ENCODE data around the gene UBE2F.

The UBE2F gene

DNA sequence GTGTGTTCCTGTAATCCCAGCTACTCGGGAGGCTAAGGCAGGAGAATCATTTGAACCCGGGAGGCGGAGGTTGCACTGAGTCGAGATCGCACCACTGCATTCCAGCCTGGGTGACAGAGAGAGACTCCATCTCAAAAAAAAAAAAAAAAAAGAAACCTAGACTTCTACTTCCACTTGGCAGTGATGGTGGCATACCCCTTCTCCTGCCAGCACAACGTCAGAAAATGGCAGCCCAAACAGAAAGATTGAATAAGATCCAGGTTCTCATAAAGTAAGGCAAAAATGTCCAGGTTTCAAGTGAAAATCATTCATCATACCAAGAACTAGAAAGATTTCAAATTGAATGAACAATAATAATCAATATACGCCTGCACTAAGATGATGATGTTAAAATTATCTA is 117.9 kb downstream of the UBE2F start:
- no peaks in the 10 kb centered on the region for H3K4me1 ChIP-seq (ENCODE audit: control insufficient read depth, insufficient read depth, low read length)
- peaks cover 29% of the 10 kb centered on the region for H3K36me3 ChIP-seq (ENCODE audit: control insufficient read depth, insufficient read depth, low read length, severe bottlenecking)
- H3K4me3 ChIP-seq (ENCODE audit: low read length), result no peak overlapping the region
- no peaks in the 10 kb centered on the region for H3K27me3 ChIP-seq (replicated peaks; ENCODE audit: control insufficient read depth, insufficient read depth, low read length)
- DNase-seq (ENCODE audit: low read depth), result no peak
- H3K9me3 ChIP-seq (ENCODE audit: control insufficient read depth, low read length), result peaks cover 3% of the 10 kb centered on the region
- H3K9ac ChIP-seq (ENCODE audit: low read length), result no peak overlapping the region

DNA sequence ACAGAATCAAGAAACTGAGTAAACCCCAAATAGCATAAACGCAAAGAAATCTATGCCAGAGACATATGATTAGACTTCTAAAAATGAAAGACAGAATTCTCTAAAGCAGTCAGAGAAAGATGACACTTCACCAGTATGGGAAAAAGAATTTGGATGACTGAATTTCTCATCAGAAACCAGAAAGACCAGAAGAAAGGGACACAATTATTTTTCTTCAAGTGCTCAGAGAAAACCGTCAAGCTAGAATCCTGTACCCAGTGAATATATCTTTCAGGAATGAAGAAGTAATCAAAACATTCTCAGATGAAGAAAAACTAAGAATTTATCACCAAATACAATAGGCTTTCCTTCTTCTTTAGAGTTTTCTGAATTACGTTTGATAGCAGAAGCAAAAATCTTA is 119.1 kb downstream of the UBE2F start:
- peaks cover 25% of the 10 kb centered on the region for H3K36me3 ChIP-seq (ENCODE audit: control insufficient read depth, insufficient read depth, low read length, severe bottlenecking)
- H3K4me3 ChIP-seq (ENCODE audit: low read length), result no peak overlapping the region
- H3K27me3 ChIP-seq (replicated peaks; ENCODE audit: control insufficient read depth, insufficient read depth, low read length), result no peaks in the 10 kb centered on the region
- H3K9me3 ChIP-seq (ENCODE audit: control insufficient read depth, low read length), result no peaks in the 10 kb centered on the region
- no peak for DNase-seq (ENCODE audit: low read depth)
- H3K4me1 ChIP-seq (ENCODE audit: control insufficient read depth, insufficient read depth, low read length), result no peaks in the 10 kb centered on the region
- no peak overlapping the region for H3K9ac ChIP-seq (ENCODE audit: low read length)

DNA sequence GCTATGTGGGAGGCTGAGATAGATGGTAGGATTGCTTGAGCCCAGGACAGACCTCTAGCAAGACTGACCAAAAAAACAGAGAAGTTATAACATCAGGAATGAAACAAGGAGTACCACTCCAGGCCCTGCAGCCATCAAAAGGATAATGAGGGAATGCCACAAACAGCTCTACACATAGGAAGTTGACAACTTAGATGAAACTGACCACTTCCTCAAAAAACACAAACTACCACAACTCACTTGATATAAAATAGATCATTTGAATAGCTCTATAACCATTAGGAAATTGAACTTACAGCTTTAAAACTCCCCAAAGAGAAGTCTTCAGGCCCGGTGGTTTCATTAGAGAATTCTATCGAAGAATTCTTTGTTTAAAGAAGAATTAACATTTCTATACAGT is 120.4 kb downstream of the UBE2F start:
- no peaks in the 10 kb centered on the region for H3K4me1 ChIP-seq (ENCODE audit: control insufficient read depth, insufficient read depth, low read length)
- peaks cover 17% of the 10 kb centered on the region for H3K36me3 ChIP-seq (ENCODE audit: control insufficient read depth, insufficient read depth, low read length, severe bottlenecking)

DNA sequence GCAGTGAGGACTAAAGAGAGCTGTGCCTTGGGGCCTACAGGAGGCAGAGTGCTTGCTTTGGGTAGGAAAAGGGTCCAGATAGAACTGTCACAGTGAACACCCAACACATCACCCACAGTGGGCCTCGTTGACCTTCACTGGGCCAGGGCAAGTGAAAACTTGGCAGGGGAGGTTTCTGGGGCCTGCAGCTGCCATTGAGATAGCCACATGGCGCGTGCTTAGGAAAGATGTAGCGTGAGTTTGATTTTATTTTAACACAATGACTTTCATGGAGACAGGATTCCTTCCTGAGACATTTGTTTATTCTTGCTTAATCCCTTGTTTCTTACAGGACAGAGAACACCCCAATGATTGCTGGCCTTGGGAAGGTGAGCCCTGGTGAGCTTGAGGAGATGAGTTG is 124.1 kb downstream of the UBE2F start:
- H3K27me3 ChIP-seq (replicated peaks; ENCODE audit: control insufficient read depth, insufficient read depth, low read length), result no peaks in the 10 kb centered on the region
- no peak overlapping the region for H3K9ac ChIP-seq (ENCODE audit: low read length)
- DNase-seq (ENCODE audit: low read depth), result no peak
- H3K4me1 ChIP-seq (ENCODE audit: control insufficient read depth, insufficient read depth, low read length), result no peaks in the 10 kb centered on the region
- no peaks in the 10 kb centered on the region for H3K36me3 ChIP-seq (ENCODE audit: control insufficient read depth, insufficient read depth, low read length, severe bottlenecking)
- no peak overlapping the region for H3K4me3 ChIP-seq (ENCODE audit: low read length)
- H3K9me3 ChIP-seq (ENCODE audit: control insufficient read depth, low read length), result no peaks in the 10 kb centered on the region

More for the DNA sequence above, 120.4 kb downstream of the UBE2F start:
- no peaks in the 10 kb centered on the region for H3K9me3 ChIP-seq (ENCODE audit: control insufficient read depth, low read length)
- no peak overlapping the region for H3K4me3 ChIP-seq (ENCODE audit: low read length)
- H3K9ac ChIP-seq (ENCODE audit: low read length), result no peak overlapping the region
- no peak for DNase-seq (ENCODE audit: low read depth)
- H3K27me3 ChIP-seq (replicated peaks; ENCODE audit: control insufficient read depth, insufficient read depth, low read length), result no peaks in the 10 kb centered on the region

DNA sequence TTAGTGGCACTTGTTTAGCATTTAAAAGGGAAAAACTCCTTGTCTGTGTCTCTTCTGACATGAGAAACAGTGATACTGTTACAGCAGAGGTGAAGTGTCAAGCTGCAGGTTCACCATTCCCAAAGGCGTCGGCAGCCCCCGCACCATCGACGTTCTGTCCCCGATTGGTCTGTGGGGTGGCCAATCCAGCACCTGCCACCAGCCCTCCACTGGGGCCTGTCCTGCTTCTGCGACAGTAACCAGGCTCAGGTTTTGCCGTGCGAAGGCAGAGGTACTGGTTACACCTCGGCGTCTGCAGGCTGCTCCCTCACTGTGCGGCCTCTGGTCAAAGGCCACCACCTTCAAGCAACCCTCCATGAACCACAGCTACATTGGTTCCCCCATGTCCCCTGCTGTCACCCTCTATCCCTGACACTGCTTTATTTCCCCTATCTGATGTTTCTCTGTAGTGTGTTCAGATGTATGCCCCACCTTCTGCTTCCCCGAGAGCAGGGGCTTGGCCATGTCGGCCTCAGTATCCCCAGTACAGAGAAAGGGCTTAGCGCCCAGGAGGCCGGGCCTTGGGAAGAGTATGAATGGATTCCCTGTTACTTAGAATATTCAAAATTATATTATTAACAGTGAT is 124.7 kb downstream of the UBE2F start:
- no peak for DNase-seq (ENCODE audit: low read depth)
- H3K27me3 ChIP-seq (replicated peaks; ENCODE audit: control insufficient read depth, insufficient read depth, low read length), result no peaks in the 10 kb centered on the region
- no peaks in the 10 kb centered on the region for H3K9me3 ChIP-seq (ENCODE audit: control insufficient read depth, low read length)

More for the DNA sequence above, 124.7 kb downstream of the UBE2F start:
- H3K9ac ChIP-seq (ENCODE audit: low read length), result no peak overlapping the region
- no peak overlapping the region for H3K4me3 ChIP-seq (ENCODE audit: low read length)
- H3K36me3 ChIP-seq (ENCODE audit: control insufficient read depth, insufficient read depth, low read length, severe bottlenecking), result no peaks in the 10 kb centered on the region
- no peaks in the 10 kb centered on the region for H3K4me1 ChIP-seq (ENCODE audit: control insufficient read depth, insufficient read depth, low read length)
